KOPT-K1 (cell line): Measurements from ENCODE around the gene CFAP46.

Source experiments
- H3K27ac ChIP-seq: fragments of 200-600 bp; sonication (generic); 2 replicates; pipeline ENCODE4 v1.5.1; 2016; ENCODE audit warnings: antibody characterized with exemption, mild to moderate bottlenecking, low read depth, low read length; ENCODE audit not compliant: poor library complexity, severe bottlenecking
- H3K36me3 ChIP-seq: fragments of 200-600 bp; sonication (generic); 2 replicates; pipeline ENCODE4 v1.5.1; 2017; ENCODE audit warnings: antibody characterized with exemption, mild to moderate bottlenecking, low read length, moderate library complexity; ENCODE audit not compliant: insufficient read depth
- H3K9me3 ChIP-seq: fragments of 200-600 bp; sonication (generic); 2 replicates; pipeline ENCODE4 v1.5.1; 2017; ENCODE audit warnings: antibody characterized with exemption, low read length, mild to moderate bottlenecking; ENCODE audit not compliant: insufficient read depth, poor library complexity, severe bottlenecking

Gene CFAP46

DNA sequence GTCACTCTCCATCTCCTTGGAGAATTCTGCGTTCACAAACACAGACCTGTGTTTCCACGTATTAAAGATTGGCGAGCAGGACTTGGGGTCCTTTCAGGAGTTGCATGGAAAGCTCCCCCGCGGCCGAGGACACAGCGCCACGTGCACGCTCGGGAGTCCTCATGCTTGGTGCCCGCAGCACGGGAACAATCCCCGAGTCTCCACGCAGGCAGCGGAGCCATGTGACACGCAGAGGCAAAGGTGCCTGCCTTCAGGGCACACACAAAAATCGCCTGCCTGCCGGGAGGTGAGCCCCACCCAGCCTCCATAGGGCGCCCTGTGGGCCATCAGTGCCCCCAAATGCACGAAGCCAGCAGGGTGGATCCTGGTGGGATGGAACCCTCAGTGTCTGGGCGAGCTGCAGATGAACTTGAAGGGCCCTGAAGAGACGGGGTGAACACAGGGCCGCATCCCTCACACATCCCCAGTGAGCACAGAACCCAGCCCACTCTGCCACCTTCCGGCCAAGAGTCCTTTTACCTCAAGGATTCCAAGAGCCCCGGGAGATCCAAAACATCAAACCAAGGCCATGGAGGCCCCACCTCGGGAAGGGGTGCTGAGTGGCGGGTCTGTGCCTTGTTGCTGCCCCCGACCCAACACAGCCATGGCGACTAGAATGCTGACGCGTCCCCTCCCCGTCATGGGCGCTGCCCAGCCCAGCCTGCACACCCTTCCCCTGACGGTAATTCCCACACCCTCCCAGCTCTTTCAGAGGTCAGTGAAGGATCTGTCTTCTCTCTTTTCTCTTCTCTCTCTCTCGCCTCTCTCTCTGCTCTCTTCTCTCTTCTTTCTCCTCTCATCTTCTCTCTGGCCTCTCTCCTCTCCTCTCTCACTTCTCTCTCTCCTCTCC lies 55.9 kb downstream of the CFAP46 start:
- Histone ChIP-seq H3K27ac (no peak overlapping the region), H3K36me3 (no peaks in the 10 kb centered on the region), H3K9me3 (no peaks in the 10 kb centered on the region)

DNA sequence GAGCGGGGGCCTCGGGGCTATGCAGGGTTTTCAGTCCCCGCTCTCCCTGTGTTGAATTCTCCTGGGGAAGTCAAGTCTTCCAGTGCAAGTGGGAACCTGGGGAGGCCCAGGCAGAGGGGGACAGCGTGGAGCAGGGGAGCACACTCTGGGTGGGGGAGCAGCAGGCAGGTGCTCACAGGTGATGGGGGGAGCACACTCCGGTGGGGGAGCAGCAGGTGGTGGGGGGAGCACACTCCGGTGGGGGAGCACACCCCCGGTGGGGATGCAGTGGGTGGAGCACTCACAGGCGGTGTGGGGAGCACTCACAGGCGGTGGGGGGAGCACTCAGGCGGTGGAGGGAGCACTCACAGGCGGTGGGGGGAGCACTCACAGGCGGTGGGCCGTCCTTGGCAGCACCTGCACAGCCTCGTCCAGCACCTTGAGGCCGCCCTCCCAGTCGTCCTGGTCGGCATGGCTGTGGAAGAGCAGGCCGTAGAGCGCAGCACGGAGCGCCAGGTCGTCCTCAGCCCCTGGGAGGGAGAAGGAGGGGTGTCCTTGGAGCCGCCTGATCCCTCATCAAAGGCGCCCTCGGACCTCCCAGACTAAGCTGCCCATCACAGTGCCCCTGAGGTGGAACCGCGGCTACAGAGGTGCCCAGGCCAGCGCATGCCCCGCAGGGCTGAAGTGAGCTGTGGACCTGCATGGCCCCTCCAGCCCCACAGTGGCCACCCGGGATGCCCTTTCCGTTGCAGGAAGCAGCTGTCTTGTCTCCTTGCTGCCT lies 56.7 kb downstream of the CFAP46 start:
- H3K27ac ChIP-seq, result no peak overlapping the region

DNA sequence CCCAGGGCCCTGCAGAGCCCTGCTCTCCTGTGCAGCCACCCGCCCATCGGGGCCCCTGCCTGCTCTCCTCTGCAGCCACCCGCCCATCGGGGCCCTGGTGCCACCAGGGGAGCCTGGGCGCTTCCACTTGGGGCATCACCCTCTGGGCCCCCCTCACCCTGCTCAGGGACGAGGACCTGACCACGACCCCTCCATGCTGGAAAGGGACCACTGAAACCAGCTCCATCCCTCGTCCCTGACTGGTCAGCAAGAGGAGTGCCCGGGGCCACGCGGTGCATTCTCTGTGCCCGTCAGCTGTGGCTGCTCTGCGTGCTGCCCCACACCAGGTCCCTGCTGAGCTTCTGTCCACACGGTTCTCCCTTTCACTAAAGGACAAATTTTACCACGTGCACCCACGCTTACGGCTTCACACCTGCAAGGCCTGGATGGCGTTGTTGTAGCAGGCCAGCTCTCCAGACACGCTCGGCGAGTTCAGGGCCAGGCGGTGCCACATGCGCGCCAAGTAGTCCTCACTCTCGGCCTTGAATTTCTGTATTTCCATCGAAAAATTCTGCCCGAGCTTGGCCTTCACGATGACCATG lies 57.6 kb downstream of the CFAP46 start:
- no peaks in the 10 kb centered on the region for H3K36me3 ChIP-seq
- no peaks in the 10 kb centered on the region for H3K9me3 ChIP-seq
- H3K27ac ChIP-seq, result no peak overlapping the region

More for the DNA sequence above, 56.7 kb downstream of the CFAP46 start:
- H3K36me3 ChIP-seq, result no peaks in the 10 kb centered on the region
- H3K9me3 ChIP-seq, result no peaks in the 10 kb centered on the region

DNA sequence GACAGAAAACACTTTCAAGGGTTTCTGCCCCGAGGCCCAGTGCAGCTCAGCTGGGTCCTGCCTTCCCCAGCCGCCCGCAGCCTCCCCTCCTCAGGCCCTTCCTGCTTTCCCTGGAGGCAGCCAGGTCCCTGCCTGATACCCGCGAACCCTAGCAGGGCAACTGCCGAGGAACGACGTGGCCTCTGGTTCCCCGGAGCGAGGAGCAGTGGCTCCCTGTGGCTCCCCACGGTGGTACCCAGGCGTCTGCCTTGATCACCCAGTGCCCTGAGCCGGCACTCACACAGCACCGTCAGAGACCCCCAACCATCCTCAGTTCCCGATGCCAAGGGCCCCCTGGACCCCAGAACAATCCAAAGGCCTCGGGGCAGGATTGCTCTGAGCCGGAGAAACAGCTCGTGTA lies 58.3 kb downstream of the CFAP46 start:
- no peak overlapping the region for H3K27ac ChIP-seq
- H3K36me3 ChIP-seq, result no peaks in the 10 kb centered on the region
- no peaks in the 10 kb centered on the region for H3K9me3 ChIP-seq

DNA sequence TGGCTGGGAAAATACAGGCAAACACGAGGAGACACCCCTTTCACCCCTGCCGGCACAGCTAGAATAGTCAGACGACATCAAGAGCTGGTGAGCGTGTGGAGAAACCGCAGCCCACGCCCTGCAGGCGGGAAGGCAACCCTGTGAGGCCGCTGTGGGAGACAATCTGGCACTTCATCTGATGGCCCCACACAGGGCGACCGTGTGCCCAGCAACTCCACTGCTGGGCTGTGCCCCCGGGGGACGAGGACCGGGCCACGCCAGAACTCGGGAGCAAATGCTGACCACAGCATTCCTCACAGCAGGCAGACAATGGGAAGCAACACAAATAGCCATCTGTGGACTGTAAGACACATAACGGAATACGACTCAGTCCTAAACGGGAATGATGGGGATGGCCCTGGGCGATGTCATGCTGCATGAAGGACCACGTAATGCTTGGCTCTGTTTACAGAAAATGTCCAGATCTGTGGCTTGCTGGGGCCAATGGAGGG lies 58.9 kb downstream of the CFAP46 start:
- Histone ChIP-seq H3K36me3 (no peaks in the 10 kb centered on the region), H3K9me3 (no peaks in the 10 kb centered on the region), H3K27ac (no peak overlapping the region)

DNA sequence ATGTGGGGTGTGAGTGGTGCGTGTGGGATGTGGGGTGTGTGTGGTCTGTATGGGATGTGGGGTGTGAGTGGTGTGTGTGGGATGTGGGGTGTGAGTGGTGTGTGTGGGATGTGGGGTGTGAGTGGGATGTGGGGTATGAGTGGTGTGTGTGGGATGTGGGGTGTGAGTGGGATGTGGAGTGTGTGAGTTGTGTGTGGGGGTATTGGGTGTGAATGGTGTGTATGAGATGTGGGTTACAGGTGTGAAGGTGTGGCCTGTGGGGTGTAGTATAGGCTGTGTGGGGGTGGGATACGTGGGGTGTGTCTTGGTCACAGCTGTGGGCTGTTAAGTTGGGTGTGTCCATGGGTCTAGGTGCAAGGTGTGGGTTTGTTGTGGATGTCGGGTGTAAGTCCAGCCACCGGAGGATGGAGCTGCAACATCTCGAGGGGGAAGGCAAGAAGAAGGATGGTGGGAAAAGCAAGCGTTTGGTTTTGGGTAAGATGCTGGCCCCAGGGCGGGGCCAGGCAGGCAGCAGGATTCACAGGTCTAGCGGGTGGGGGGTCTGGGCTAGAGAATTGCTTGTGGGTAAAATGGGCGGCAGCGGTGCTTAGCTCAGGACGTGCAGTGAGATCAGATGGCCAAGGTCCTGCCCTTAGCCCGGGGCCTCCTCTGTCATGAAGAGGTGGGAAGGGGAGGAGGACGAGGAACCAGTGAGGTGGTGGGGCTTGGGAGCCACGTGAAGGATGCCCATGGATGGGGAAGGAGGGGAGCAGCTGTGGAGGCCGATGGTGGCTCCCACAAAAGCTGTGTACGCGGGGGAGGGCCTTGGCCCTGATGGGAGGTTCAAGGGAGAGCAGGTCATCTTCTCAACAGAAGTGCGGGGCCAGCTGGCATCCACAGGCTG lies 60.1 kb downstream of the CFAP46 start:
- Histone ChIP-seq H3K27ac (no peak overlapping the region), H3K9me3 (no peaks in the 10 kb centered on the region), H3K36me3 (no peaks in the 10 kb centered on the region)

DNA sequence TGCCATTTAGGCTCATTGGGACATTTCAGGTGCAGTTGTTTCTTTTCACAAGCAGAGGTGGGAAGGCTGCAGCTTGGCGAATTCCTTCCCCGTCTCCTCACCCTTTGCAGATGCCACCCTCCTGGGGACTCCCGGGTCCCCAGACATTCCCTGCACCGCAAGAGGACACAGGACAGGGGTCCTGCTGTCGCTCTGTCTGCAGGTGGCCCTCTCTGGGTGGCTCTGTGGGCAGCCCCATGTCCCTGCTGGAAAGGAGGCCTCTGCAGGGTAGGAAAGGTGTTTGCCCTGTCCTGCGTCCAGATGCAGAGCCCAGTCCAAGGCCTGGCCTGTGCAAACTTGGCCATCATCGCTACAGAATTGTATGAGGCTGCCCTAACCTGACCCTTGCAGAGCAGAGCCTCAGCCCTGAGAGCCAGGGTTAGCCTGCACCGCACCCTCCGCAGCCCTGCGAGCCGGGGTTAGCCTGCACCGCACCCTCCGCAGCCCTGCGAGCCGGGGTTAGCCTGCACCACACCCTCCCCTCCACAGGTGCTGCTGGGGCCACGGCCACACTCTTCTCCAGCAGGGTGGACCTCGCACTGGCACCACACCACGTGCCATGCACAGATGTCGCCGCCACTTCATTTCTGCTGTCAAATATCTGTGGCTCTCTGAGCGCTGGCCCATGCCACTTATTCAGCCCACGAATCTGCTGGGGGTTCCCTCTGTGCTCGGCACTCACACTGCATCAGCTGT lies 61.0 kb downstream of the CFAP46 start:
- no peaks in the 10 kb centered on the region for H3K36me3 ChIP-seq
- no peaks in the 10 kb centered on the region for H3K9me3 ChIP-seq
- no peak overlapping the region for H3K27ac ChIP-seq

DNA sequence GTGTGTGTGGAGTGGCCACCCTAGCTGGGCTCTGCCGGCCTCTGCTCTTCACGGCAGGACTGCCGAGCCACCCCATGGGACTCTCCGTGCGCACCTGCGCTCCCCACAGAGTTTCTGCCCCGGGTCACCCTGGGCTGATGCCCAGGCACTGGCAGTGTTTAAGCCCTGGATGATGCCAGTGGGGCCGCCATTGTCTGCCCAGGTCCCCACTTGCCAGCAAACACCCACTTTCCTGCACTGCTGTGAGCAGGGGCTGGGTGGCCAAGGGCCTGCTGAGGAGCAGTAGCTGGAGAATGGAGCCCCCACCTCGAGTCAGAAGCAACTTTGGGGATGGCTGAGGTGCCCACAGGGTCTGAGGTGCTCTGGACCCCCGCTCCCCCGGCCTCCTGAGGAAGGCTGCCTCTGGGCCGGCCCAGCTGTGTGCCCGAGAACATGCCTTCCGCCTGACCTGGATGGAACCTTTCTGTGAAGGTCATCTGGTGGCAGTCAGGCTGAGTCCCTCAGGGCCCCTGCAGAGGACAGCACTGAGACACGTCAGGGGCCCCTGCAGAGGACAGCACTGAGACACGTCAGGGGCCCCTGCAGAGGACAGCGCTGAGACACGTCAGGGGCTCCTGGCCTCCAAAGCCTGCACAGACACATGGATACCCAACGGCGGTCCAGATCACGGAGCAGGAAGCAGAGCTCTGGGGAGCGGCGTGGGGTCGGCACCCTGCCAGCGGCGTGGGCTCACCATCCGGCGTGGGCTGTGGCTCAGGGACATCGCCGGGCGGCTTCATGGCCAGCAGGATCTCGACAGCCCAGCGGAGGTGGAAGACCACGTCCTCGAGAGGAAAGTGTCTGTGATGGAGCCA lies 62.0 kb downstream of the CFAP46 start:
- H3K27ac ChIP-seq, result no peak overlapping the region
- H3K36me3 ChIP-seq, result no peaks in the 10 kb centered on the region
- peaks cover 3% of the 10 kb centered on the region for H3K9me3 ChIP-seq

DNA sequence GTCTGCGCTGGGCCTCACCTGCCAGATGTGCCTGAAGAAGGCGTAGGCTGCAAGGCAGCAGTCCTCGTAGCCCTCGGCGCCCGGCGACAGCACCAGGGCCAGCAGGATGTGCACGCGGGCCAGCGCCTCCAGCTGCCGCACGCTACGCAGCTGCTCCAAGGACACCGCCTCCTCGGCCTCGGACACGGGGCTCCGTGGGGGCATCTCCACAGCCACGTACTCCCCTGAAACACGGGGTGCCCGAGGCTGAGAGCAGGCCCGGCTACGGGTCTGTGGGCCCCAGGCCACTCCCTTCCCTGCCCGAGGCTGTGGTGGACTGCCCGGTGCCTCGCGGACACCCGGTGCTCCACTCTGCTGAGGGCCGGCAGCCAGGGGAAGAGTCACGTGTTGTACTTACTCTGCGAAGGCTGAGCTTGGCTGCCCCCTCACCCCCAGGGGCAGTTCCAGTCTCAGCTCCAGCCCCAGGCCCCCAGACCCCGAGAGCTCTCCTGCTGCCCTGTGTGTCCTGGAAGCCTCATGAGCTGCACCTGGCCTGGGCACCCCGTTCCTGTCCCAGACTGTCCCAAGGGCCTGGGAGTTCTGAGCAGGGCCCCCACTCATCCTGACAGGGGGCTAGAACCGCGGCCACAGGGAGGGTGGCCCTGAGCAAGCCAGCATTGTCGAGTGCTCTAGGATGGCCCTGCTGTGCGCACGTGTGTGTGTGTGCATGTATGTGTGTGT lies 62.8 kb downstream of the CFAP46 start:
- H3K27ac ChIP-seq, result no peak overlapping the region
- no peaks in the 10 kb centered on the region for H3K36me3 ChIP-seq

DNA sequence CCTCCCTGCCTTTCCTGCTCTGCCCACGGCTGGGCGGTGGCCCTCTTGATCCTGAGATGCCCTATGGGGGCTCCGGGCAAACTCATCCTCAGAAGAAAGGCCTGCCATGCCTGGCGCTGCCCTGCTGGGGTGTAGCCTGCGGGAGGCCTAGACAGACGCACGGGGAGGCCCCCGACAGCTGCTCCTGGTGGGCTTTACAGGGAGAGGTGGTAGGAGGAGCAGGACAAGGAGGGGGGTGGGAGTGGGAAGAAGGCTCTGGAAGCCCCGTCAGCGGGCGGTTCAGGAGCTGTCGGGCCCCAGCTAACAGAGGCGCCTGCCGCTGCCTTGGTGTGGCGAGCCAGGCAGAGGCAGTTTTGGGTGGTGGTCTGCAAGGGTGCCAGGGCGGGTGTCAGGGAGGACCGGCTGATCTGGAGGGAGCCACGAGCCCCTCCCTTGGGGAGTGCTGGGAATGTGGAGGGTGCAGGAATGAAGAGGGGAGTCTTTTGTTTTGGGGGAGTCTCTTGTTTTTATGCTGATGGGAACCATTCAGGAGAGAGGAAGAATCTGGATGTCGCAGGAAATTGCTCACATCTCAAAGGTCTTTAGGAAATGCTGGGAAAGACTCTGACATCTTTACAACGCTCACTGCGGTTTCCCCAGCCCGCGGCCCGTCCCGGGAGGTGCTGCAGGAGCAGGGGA lies 63.5 kb downstream of the CFAP46 start:
- no peaks in the 10 kb centered on the region for H3K36me3 ChIP-seq
- peaks cover 4% of the 10 kb centered on the region for H3K9me3 ChIP-seq
- no peak overlapping the region for H3K27ac ChIP-seq

More for the DNA sequence above, 62.8 kb downstream of the CFAP46 start:
- peaks cover 4% of the 10 kb centered on the region for H3K9me3 ChIP-seq

DNA sequence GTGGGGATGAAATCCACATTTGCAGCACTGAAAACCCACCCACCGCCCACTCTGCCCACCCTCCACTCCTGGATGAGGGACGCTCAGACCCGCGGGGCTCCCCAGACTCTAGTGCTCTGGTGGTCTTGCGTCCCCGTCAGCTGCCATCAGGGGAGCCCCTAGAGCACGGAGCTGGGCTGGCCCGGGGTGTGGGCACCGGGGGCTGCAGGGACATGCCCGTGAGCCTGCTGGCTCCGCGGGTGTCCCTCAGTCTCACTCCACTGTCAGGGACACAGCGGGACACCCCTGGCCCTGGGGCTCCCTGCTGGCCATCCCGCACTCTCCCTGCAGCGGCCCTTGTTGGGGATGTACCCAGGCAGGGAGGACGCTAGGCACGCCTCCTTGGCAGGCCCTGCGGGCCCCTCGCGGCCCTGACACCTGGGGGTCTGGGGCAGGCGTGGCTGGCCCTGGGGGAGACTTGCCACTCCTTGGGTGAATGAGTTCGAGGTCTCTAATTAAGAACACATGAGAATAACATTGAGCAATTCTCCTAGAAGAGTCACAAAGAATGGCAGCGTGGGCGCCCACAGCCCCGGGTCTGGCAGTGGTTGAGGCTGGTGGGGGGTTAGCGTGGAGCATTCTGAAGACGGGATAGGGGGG lies 64.2 kb downstream of the CFAP46 start:
- H3K36me3 ChIP-seq, result no peaks in the 10 kb centered on the region
- peaks cover 4% of the 10 kb centered on the region for H3K9me3 ChIP-seq
- no peak overlapping the region for H3K27ac ChIP-seq

DNA sequence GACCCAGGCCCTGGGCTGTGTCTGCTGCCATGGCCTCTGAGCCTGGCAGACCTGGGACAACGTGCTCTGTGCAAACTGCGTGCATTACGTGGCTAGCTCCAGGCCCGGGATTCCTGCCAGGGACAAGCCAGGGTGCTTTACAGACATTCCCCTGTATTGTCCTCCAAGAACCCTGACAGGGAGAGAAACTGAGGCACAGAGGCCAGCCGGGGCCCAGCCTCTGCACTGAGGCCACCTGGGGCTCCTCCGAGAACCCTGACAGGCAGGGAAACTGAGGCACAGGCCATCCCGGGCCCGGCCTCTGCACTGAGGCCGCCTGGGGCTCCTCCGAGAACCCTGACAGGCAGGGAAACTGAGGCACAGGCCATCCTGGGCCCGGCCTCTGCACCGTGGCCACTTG lies 64.9 kb downstream of the CFAP46 start:
- Histone ChIP-seq H3K27ac (no peak overlapping the region), H3K9me3 (peaks cover 4% of the 10 kb centered on the region), H3K36me3 (no peaks in the 10 kb centered on the region)
